PC-9 (cell line): ENCODE measurements around the gene PPM1B. TPM values are rescaled to one million over a fixed set of nuclear protein-coding genes. Genes with fewer than 3 reads are reported as not detected.

ENCODE experiments used
- BruUV-seq: library from RNA; stranded (reverse); fragments of 400-500 nt; replicated peaks from 2 replicates; lab custom pipeline; 2021; lab: Mats Ljungman, UMichigan
- CTCF ChIA-PET: fragments of 300-600 bp; sonication (Branson Sonifier 250); formaldehyde crosslinking; loops from one replicate; lab custom pipeline; 2022; ENCODE audit warnings: antibody characterized with exemption; lab: Charles Lee
- POLR2A ChIA-PET: fragments of 300-600 bp; sonication (Branson Sonifier 250); formaldehyde crosslinking; loops from one replicate; lab custom pipeline; 2022; ENCODE audit warnings: antibody characterized with exemption; ENCODE audit not compliant: unreplicated experiment; lab: Charles Lee
- DNase-seq, 2 experiments: peaks; one replicate each; pipeline versions ENCODE4 v3.0.0 to v3.0.0-alpha.2; 2015 to 2022; ENCODE audit warnings: mixed read lengths in 1 of 2
- H2AFZ ChIP-seq: fragments of 200-600 bp; sonication (generic); 2 replicates; pipeline ENCODE4 v1.8.1; 2017; ENCODE audit warnings: antibody characterized with exemption
- H3F3A ChIP-seq: fragments of 200-600 bp; sonication (generic); 2 replicates; pipeline ENCODE4 v1.8.1; 2017; ENCODE audit warnings: antibody characterized with exemption, mild to moderate bottlenecking, low read depth; ENCODE audit not compliant: insufficient read depth
- H3K27ac ChIP-seq: fragments of 200-600 bp; sonication (generic); 2 replicates; pipeline ENCODE4 v1.6.1; 2016; ENCODE audit warnings: mixed run types
- H3K27me3 ChIP-seq: fragments of 200-600 bp; sonication (generic); 2 replicates; pipeline ENCODE4 v1.6.1; 2016; ENCODE audit warnings: low read depth, mixed run types; ENCODE audit not compliant: insufficient read depth
- H3K36me3 ChIP-seq: fragments of 200-600 bp; sonication (generic); 2 replicates; pipeline ENCODE4 v1.6.1; 2016; ENCODE audit warnings: low read depth, mixed run types
- H3K4me1 ChIP-seq: fragments of 200-600 bp; sonication (generic); replicated peaks from 2 replicates; pipeline ENCODE4 v1.6.1; 2016; ENCODE audit warnings: mixed run types; ENCODE audit not compliant: insufficient read depth
- H3K4me2 ChIP-seq: fragments of 200-600 bp; sonication (generic); 2 replicates; pipeline ENCODE4 v1.6.1; 2017; ENCODE audit warnings: mixed run types
- H3K4me3 ChIP-seq: fragments of 200-600 bp; sonication (generic); 2 replicates; pipeline ENCODE4 v1.6.1; 2016; ENCODE audit warnings: mixed run types
- H3K79me2 ChIP-seq: fragments of 200-600 bp; sonication (generic); 2 replicates; pipeline ENCODE4 v1.6.1; 2017; ENCODE audit warnings: low read depth, mixed run types
- H3K9me2 ChIP-seq: fragments of 200-600 bp; sonication (generic); 2 replicates; pipeline ENCODE4 v1.8.1; 2017; ENCODE audit warnings: mild to moderate bottlenecking; ENCODE audit not compliant: insufficient read depth
- H3K9me3 ChIP-seq: fragments of 200-600 bp; sonication (generic); 2 replicates; pipeline ENCODE4 v1.8.1; 2016; ENCODE audit warnings: low read depth; ENCODE audit not compliant: insufficient read depth
- H4K20me1 ChIP-seq: fragments of 200-600 bp; sonication (generic); 2 replicates; pipeline ENCODE4 v1.8.1; 2017; ENCODE audit not compliant: insufficient read depth
- CTCF ChIP-seq: fragments of 200-600 bp; sonication (generic); conservative IDR thresholded peaks from 2 replicates; pipeline ENCODE4 v1.6.1; 2017; ENCODE audit warnings: mixed run types, antibody characterized with exemption, mild to moderate bottlenecking, moderate library complexity
- EZH2 ChIP-seq: fragments of 200-600 bp; sonication (generic); IDR thresholded peaks from 2 replicates; pipeline ENCODE4 v1.8.0; 2017; ENCODE audit warnings: antibody characterized with exemption, low read depth
- intact Hi-C: fragments of 100-400 bp; cut with micrococcal nuclease; formaldehyde crosslinking; loops from one replicate; pipeline ENCODE4 v1.10.0; 2022; ENCODE audit not compliant: unreplicated experiment
- total RNA-seq: library from RNA; stranded (reverse); gene quantifications from 2 replicates; pipeline ENCODE4 v1.2.3, GENCODE V29; 2021

PPM1B gene
- total RNA-seq, 1 experiment from 2014 or later = 45.0 TPM

- H3K36me3 ChIP-seq = peaks cover 17% of the 10 kb centered on the region; the same call in 1 of the 2 replicates
- no peaks in the 10 kb centered on the region for H3K27me3 ChIP-seq
- H3K4me3 ChIP-seq = no peak overlapping the region
- intact Hi-C loops = no loop called here
- BruUV-seq = no TSS peak
- no peak overlapping the region for H3K4me2 ChIP-seq
- no peak overlapping the region for H3K27ac ChIP-seq
- ChIA-PET POLR2A (no interaction called here), CTCF (no interaction called here)
- no peak overlapping the region for H2AFZ ChIP-seq
- H3K79me2 ChIP-seq = peaks cover 65% of the 10 kb centered on the region
- no peaks in the 10 kb centered on the region for H3K9me2 ChIP-seq
- TF ChIP-seq EZH2 = no peak
- no peak for TF ChIP-seq CTCF
- no peaks in the 10 kb centered on the region for H3K9me3 ChIP-seq
- H3F3A ChIP-seq = no peaks in the 10 kb centered on the region
- no peak for DNase-seq
- H4K20me1 ChIP-seq = peaks cover 5% of the 10 kb centered on the region
- H3K4me1 ChIP-seq = no peaks in the 10 kb centered on the region
Measured at GRCh38 chr2:44201648-44202165, 33.0 kb downstream of the PPM1B start.

GRCh38 chr2:44203542-44203941 is 34.9 kb downstream of the PPM1B start:
- no peaks in the 10 kb centered on the region for H3K4me1 ChIP-seq
- BruUV-seq = no TSS peak
- peaks cover 17% of the 10 kb centered on the region; the same call in 1 of the 2 replicates for H3K36me3 ChIP-seq
- H3F3A ChIP-seq = no peaks in the 10 kb centered on the region
- H3K4me3 ChIP-seq = no peak overlapping the region
- DNase-seq = no peak
- no peak for TF ChIP-seq CTCF
- no peak for TF ChIP-seq EZH2
- H3K79me2 ChIP-seq = peaks cover 64% of the 10 kb centered on the region
- no peak overlapping the region for H3K4me2 ChIP-seq
- no peaks in the 10 kb centered on the region for H3K9me3 ChIP-seq
- ChIA-PET CTCF (interaction anchor here (0.7 kb wide), 1 partner anchor 249 kb away, joined by 4 read pairs; no protein-coding TSS in a partner anchor), POLR2A (no interaction called here)
- no peaks in the 10 kb centered on the region for H3K27me3 ChIP-seq
- peaks cover 15% of the 10 kb centered on the region for H4K20me1 ChIP-seq
- intact Hi-C loops = no loop called here
- H3K27ac ChIP-seq = no peak overlapping the region
- H3K9me2 ChIP-seq = no peaks in the 10 kb centered on the region
- H2AFZ ChIP-seq = no peak overlapping the region

- ChIA-PET CTCF (no interaction called here), POLR2A (no interaction called here)
- no peak overlapping the region for H2AFZ ChIP-seq
- H4K20me1 ChIP-seq = peaks cover 11% of the 10 kb centered on the region
- no peaks in the 10 kb centered on the region for H3F3A ChIP-seq
- TF ChIP-seq EZH2 (no peak), CTCF (no peak)
- no peak overlapping the region for H3K4me3 ChIP-seq
- no peaks in the 10 kb centered on the region for H3K27me3 ChIP-seq
- DNase-seq = no peak
- H3K36me3 ChIP-seq = peaks cover 24% of the 10 kb centered on the region
- no peak overlapping the region for H3K27ac ChIP-seq
- H3K79me2 ChIP-seq = peaks cover 60% of the 10 kb centered on the region
- H3K9me2 ChIP-seq = no peaks in the 10 kb centered on the region
- no peaks in the 10 kb centered on the region for H3K4me1 ChIP-seq
- no TSS peak for BruUV-seq
- intact Hi-C loops = no loop called here
- H3K9me3 ChIP-seq = no peaks in the 10 kb centered on the region
- no peak overlapping the region for H3K4me2 ChIP-seq
Measured at GRCh38 chr2:44205169-44205568, 36.5 kb downstream of the PPM1B start.
